ENCODE measurements around the gene SERPINB2. TPM values are rescaled to one million over a fixed set of nuclear protein-coding genes. Genes with fewer than 3 reads are reported as not detected.

Gene SERPINB2
- total RNA-seq, 4 donors from 2014 or later: not detected

GRCh38 chr18:63905361-63905760 is 17.9 kb downstream of the SERPINB2 start:
- Histone ChIP-seq H3K36me3 (no peaks in the 10 kb centered on the region), H3K9me3 (no peaks in the 10 kb centered on the region), H3K27me3 (no peaks in the 10 kb centered on the region), H3K27ac (no peak overlapping the region), H3K4me1 (no peaks in the 10 kb centered on the region), H3K4me3 (no peak overlapping the region)
- no peak for TF ChIP-seq POLR2A (IDR thresholded peaks at IDR 0.05)
- TF ChIP-seq, protein P1, sequence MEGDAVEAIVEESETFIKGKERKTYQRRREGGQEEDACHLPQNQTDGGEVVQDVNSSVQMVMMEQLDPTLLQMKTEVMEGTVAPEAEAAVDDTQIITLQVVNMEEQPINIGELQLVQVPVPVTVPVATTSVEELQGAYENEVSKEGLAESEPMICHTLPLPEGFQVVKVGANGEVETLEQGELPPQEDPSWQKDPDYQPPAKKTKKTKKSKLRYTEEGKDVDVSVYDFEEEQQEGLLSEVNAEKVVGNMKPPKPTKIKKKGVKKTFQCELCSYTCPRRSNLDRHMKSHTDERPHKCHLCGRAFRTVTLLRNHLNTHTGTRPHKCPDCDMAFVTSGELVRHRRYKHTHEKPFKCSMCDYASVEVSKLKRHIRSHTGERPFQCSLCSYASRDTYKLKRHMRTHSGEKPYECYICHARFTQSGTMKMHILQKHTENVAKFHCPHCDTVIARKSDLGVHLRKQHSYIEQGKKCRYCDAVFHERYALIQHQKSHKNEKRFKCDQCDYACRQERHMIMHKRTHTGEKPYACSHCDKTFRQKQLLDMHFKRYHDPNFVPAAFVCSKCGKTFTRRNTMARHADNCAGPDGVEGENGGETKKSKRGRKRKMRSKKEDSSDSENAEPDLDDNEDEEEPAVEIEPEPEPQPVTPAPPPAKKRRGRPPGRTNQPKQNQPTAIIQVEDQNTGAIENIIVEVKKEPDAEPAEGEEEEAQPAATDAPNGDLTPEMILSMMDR (IDR thresholded peaks at IDR 0.05): no peak
- DNase-seq: no peak

GRCh38 chr18:63906056-63906455 is 18.6 kb downstream of the SERPINB2 start:
- H3K27me3 ChIP-seq: no peaks in the 10 kb centered on the region
- no peak for DNase-seq
- H3K9me3 ChIP-seq: no peaks in the 10 kb centered on the region
- H3K36me3 ChIP-seq: no peaks in the 10 kb centered on the region
- no peak overlapping the region for H3K27ac ChIP-seq
- no peak overlapping the region for H3K4me3 ChIP-seq
- TF ChIP-seq POLR2A (IDR thresholded peaks at IDR 0.05): no peak
- TF ChIP-seq, protein P1 (IDR thresholded peaks at IDR 0.05): no peak
- no peaks in the 10 kb centered on the region for H3K4me1 ChIP-seq

DNA sequence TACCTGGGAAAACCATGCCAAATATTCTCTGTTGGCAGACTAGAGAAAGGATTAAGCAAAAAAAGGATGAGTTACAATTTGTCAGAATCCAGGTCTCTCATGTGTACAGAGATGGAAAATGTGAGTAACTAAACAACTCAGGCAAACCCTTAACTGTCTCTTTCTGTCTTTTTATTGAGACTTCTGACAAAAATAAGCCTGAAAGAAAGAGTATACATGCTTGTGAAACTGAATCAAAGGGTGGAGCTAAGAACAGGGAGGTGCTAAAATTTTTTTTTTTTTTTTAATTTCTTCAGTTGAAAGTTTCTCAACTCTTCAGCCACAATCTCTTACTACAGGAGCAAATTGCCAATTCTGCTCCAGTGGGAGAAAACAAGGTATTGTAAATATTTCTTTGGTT is 20.2 kb downstream of the SERPINB2 start, which contains the start of gene SERPINB10:
SERPINB10 (plus strand) TSS at position 295 of the 400 bp plus-strand sequence. CDS start 7,553 bp downstream, outside the sequence.
- TF ChIP-seq, protein P1 (IDR thresholded peaks at IDR 0.05): no peak
- no peak for TF ChIP-seq POLR2A (IDR thresholded peaks at IDR 0.05)
- Histone ChIP-seq H3K27ac (no peak within 1 kb of the TSS), H3K27me3 (no peaks in the 10 kb centered on the region), H3K36me3 (no peaks in the 10 kb centered on the region), H3K4me3 (no peak within 1 kb of the TSS), H3K4me1 (no peaks in the 10 kb centered on the region), H3K9me3 (no peaks in the 10 kb centered on the region)
- no peak for DNase-seq

- H3K27ac ChIP-seq: no peak overlapping the region
- H3K36me3 ChIP-seq: no peaks in the 10 kb centered on the region
- TF ChIP-seq, protein P1 (IDR thresholded peaks at IDR 0.05): no peak
- no peaks in the 10 kb centered on the region for H3K27me3 ChIP-seq
- no peak for DNase-seq
- no peak overlapping the region for H3K4me3 ChIP-seq
- H3K4me1 ChIP-seq: no peaks in the 10 kb centered on the region
- no peaks in the 10 kb centered on the region for H3K9me3 ChIP-seq
These were observed 21.4 kb downstream of the SERPINB2 start for GRCh38 chr18:63908858-63909257.

- no peak overlapping the region for H3K4me3 ChIP-seq
- H3K27me3 ChIP-seq: no peaks in the 10 kb centered on the region
- no peak for TF ChIP-seq POLR2A (IDR thresholded peaks at IDR 0.05)
- TF ChIP-seq, protein P1 (IDR thresholded peaks at IDR 0.05): no peak
- no peaks in the 10 kb centered on the region for H3K36me3 ChIP-seq
- H3K9me3 ChIP-seq: no peaks in the 10 kb centered on the region
- no peaks in the 10 kb centered on the region for H3K4me1 ChIP-seq
- DNase-seq: no peak
- no peak overlapping the region for H3K27ac ChIP-seq
These were observed 22.4 kb downstream of the SERPINB2 start for GRCh38 chr18:63909870-63910269.

DNA sequence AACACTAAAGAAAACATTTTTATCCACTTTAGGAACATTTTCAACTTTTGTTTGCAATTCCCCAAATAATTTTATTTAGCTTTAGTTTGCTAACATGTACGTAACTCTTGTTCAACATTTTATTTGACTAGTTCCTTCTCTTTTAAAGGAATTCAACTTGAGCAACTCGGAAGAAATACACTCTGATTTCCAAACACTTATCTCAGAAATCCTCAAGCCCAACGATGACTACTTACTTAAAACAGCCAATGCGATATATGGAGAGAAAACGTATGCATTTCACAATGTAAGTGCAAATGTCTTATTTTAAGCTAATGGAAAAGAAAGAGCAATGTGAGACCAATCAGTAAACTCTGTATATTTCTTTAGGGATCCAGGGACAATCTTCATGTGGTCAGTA is 30.3 kb downstream of the SERPINB2 start:
- Histone ChIP-seq H3K27ac (no peak overlapping the region), H3K27me3 (no peaks in the 10 kb centered on the region), H3K4me3 (no peak overlapping the region), H3K9me3 (no peaks in the 10 kb centered on the region), H3K4me1 (no peaks in the 10 kb centered on the region), H3K36me3 (no peaks in the 10 kb centered on the region)
- no peak for DNase-seq
- no peak for TF ChIP-seq POLR2A (IDR thresholded peaks at IDR 0.05)
- TF ChIP-seq, protein P1 (IDR thresholded peaks at IDR 0.05): no peak
